Right lobe of liver (tissue), 6 donors: ENCODE measurements around the gene EEF1A1. TPM values are rescaled to one million over a fixed set of nuclear protein-coding genes. Genes with fewer than 3 reads are reported as not detected.

ENCODE experiments used
- ATAC-seq, 4 donors: fragments of 200-7000 bp; cut with Tn5 transposase; one replicate each; pipeline ENCODE4 v1.9.1; 2020; ENCODE audit warnings: mild to moderate bottlenecking in 4 of 4, moderate library complexity in 4 of 4
- DNase-seq, 3 donors: peaks; one replicate each; pipeline ENCODE4 v3.0.0-alpha.2; 2020
- H3K27ac ChIP-seq, 3 donors: fragments of 200-600 bp; one replicate each; pipeline ENCODE4 v1.8.0; 2022
- H3K27me3 ChIP-seq, 2 donors: fragments of 200-600 bp; one replicate each; pipeline ENCODE4 v1.8.0; 2022
- H3K36me3 ChIP-seq, 4 donors: fragments of 200-600 bp; sonication (generic) in 1 of 4; one replicate each; pipeline versions ENCODE4 v1.5.1 to v1.8.0; 2017 to 2022; ENCODE audit warnings: control low read depth in 1 of 4
- H3K4me1 ChIP-seq, 4 donors: fragments of 200-600 bp; sonication (generic) in 1 of 4; one replicate each; pipeline versions ENCODE4 v1.5.1 to v1.8.0; 2017 to 2022; ENCODE audit warnings: control low read depth in 1 of 4
- H3K4me3 ChIP-seq, 3 donors: fragments of 200-600 bp; one replicate each; pipeline ENCODE4 v1.8.0; 2022
- H3K9me3 ChIP-seq, 4 donors: fragments of 200-600 bp; sonication (generic) in 1 of 4; one replicate each; pipeline versions ENCODE4 v1.5.1 to v1.8.0; 2017 to 2022; ENCODE audit warnings: control low read depth in 1 of 4
- POLR2A ChIP-seq: fragments of 450-650 bp; IDR thresholded peaks from one replicate; pipeline ENCODE4 v1.6.1; 2017; ENCODE audit warnings: antibody characterized with exemption, mild to moderate bottlenecking
- whole genome bisulfite sequencing: methylation state at CpG from one replicate; pipeline ENCODE4 v1.1.6; 2018; ENCODE audit warnings: low coverage, low lambda C conversion rate; ENCODE audit not compliant: insufficient coverage; ENCODE audit errors: missing lambda C conversion rate; 5-methylcytosine and 5-hydroxymethylcytosine counted together
- intact Hi-C, 2 donors: fragments of 100-400 bp; cut with DNase I; formaldehyde crosslinking; loops; one replicate each; pipeline versions ENCODE4 v1.11.2 to v1.14.1; 2022
- total RNA-seq, 6 experiments: library from RNA; depleted of rRNA in 2 of 6; stranded (reverse); fragments of >200 nt in 2 of 6; fragmentation: NEBNext Ultra II Directional in 3 of 6; extraction: Animal tissue kit (Norgen Biotek cat#: 25700) in 3 of 6; gene quantifications; one replicate each; pipeline versions ENCODE4 v1.1.0 to v1.2.4, GENCODE V29; 2016 to 2023
- TF ChIP-seq, protein P1 (sequence below), 4 donors: fragments of 200-600 bp in 3 of 4; fragments of 450-650 bp in 1 of 4; IDR thresholded peaks; one replicate each; pipeline versions ENCODE4 v1.5.1 to v1.8.0; 2016 to 2022; ENCODE audit warnings: antibody characterized with exemption in 4 of 4, mild to moderate bottlenecking in 2 of 4
- donor health status: DM: no; HTN: yes; CAD: no.
- donor health status: DM: no; HTN: no; CAD: no.
- donor health status: DM: no; HTN: no; CAD: no.
- donor health status: DM: no; HTN: yes; CAD: no.
- donor health status: DM: no; HTN: yes; CAD: no.

Gene EEF1A1
- total RNA-seq, 6 experiments from 2014 or later, result 2,452 to 4,356 (median 3,217) TPM

- peak overlapping the region; percentile 88 to 95 (median 92) for H3K27ac ChIP-seq
- WGBS, result 97% methylated on average over 4 of the region's 11 CpGs
These were observed 45.1 kb upstream of the EEF1A1 start for GRCh38 chr6:73565767-73566485.

GRCh38 chr6:73564578-73565345 is 43.9 kb upstream of the EEF1A1 start:
- peaks cover 0 to 24% (median 4%) of the 10 kb centered on the region in 4 donors for H3K4me1 ChIP-seq
- no peak for ATAC-seq
- intact Hi-C loops, result no loop called here
- H3K36me3 ChIP-seq, result no peaks in the 10 kb centered on the region
- H3K9me3 ChIP-seq, result no peaks in the 10 kb centered on the region
- no peaks in the 10 kb centered on the region for H3K27me3 ChIP-seq
- H3K4me3 ChIP-seq, result no peak overlapping the region
- no peak for DNase-seq
- no peak for TF ChIP-seq POLR2A
- TF ChIP-seq, protein P1, sequence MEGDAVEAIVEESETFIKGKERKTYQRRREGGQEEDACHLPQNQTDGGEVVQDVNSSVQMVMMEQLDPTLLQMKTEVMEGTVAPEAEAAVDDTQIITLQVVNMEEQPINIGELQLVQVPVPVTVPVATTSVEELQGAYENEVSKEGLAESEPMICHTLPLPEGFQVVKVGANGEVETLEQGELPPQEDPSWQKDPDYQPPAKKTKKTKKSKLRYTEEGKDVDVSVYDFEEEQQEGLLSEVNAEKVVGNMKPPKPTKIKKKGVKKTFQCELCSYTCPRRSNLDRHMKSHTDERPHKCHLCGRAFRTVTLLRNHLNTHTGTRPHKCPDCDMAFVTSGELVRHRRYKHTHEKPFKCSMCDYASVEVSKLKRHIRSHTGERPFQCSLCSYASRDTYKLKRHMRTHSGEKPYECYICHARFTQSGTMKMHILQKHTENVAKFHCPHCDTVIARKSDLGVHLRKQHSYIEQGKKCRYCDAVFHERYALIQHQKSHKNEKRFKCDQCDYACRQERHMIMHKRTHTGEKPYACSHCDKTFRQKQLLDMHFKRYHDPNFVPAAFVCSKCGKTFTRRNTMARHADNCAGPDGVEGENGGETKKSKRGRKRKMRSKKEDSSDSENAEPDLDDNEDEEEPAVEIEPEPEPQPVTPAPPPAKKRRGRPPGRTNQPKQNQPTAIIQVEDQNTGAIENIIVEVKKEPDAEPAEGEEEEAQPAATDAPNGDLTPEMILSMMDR (IDR thresholded peaks at IDR 0.05), result no peak
- WGBS, result 92% methylated on average over 14 of the region's 17 CpGs
- H3K27ac ChIP-seq, result peak overlapping the region in 1 of 3 donors; percentile 88

More at GRCh38 chr6:73565767-73566485, 45.1 kb upstream of the EEF1A1 start:
- peaks cover 0 to 17% (median 4%) of the 10 kb centered on the region in 4 donors for H3K4me1 ChIP-seq
- intact Hi-C loops, result no loop called here
- no peak for ATAC-seq
- no peaks in the 10 kb centered on the region for H3K36me3 ChIP-seq
- H3K27me3 ChIP-seq, result no peaks in the 10 kb centered on the region
- H3K4me3 ChIP-seq, result no peak overlapping the region
- DNase-seq, result no peak
- H3K9me3 ChIP-seq, result no peaks in the 10 kb centered on the region
- no peak for TF ChIP-seq POLR2A
- TF ChIP-seq, protein P1 (IDR thresholded peaks at IDR 0.05), result no peak

GRCh38 chr6:73562558-73562957 is 41.7 kb upstream of the EEF1A1 start:
- no peaks in the 10 kb centered on the region for H3K9me3 ChIP-seq
- no peak overlapping the region for H3K27ac ChIP-seq
- peaks cover 0 to 20% (median 2%) of the 10 kb centered on the region in 4 donors for H3K4me1 ChIP-seq
- TF ChIP-seq, protein P1 (IDR thresholded peaks at IDR 0.05), result no peak
- TF ChIP-seq POLR2A, result no peak
- H3K27me3 ChIP-seq, result no peaks in the 10 kb centered on the region
- intact Hi-C loops, result no loop called here
- WGBS, result 54% methylated on average over 2 of the region's 2 CpGs
- H3K4me3 ChIP-seq, result no peak overlapping the region
- DNase-seq (no peak), ATAC-seq (no peak)
- no peaks in the 10 kb centered on the region for H3K36me3 ChIP-seq

- TF ChIP-seq POLR2A, result no peak
- TF ChIP-seq, protein P1 (IDR thresholded peaks at IDR 0.05), result no peak
- WGBS, result 80% methylated on average over 9 of the region's 9 CpGs
- DNase-seq (no peak), ATAC-seq (peak in 2 of 4 donors; percentile 13 to 22)
- no peaks in the 10 kb centered on the region for H3K36me3 ChIP-seq
- peak overlapping the region in 1 of 3 donors; percentile 1 for H3K27ac ChIP-seq
- H3K27me3 ChIP-seq, result no peaks in the 10 kb centered on the region
- no peaks in the 10 kb centered on the region for H3K9me3 ChIP-seq
- peaks cover 0 to 15% (median 0%) of the 10 kb centered on the region in 4 donors for H3K4me1 ChIP-seq
- H3K4me3 ChIP-seq, result no peak overlapping the region
- intact Hi-C loops, result no loop called here
These were observed 40.1 kb upstream of the EEF1A1 start for GRCh38 chr6:73560853-73561407.
